Measurements from ENCODE around the gene FDPS.
"Not testable (repeated sequence)": the region's sequence is repeated elsewhere in the genome, so short reads cannot be mapped to it uniquely, and the experiment has no call there.

Gene FDPS

DNA sequence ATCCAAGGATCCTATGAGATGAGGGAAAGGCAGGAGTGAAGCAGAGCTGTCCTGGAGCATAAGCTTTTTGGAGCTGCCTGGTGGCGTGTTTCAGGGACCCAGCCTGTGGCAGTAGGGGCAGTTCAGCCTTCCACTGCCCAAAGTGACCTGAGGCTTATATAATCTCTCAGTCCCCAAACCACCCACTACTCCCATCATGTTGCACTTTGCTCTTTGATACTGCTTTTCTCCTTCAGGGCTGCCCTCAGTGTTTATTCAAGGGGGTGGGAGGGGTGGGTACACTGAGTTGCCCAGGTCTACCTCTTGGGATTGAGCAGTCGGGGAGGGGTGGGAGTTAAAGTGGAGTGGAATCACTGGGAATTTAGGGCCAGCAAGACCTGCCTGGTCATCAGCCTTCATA, 22.1 kb upstream of the FDPS start:
- no peak for DNase-seq

DNA sequence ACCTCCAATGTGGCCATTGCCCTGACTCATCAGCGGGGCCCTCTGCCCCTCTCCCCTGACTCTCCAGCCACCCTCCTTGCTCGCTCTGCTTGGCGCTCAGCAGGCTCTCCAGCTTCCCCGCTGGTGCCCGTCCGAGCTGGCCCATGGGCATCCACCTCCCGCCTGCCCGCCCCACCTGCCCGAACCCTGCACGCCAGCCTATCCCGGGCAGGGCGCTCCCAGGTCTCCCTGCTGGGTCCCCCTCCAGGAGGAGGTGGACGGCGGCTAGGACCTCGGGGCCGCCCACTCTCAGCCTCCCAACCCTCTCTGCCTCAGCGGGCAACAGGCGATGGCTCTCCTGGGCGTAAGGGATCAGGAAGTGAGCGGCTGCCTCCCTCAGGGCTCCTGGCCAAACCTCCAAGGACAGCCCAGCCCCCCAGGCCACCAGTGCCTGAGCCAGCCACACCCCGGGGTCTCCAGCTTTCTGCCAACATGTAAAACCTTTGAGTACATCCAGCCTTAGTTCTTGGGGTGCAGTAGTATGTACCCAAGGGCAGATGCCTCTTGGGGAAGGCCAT, 20.6 kb upstream of the FDPS start:
- no peak for DNase-seq

DNA sequence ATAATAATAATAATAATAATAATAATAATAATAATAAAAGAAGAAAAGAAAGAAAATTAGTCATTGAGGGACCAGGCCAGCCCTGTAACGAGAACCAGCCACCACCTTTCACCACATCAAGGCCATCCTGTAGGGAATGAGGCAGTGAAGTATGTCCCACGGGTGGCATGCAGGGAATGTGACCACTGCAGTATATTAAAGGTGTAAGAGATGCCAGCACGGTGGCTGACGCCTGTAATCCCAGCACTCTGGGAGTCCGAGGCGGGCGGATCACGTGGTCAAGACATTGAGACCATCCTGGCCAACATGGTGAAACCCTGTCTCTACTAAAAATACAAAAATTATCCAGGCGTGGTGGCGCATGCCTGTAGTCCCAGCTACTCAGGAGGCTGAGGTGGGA, 17.7 kb upstream of the FDPS start:
- not testable (repeated sequence) for DNase-seq

DNA sequence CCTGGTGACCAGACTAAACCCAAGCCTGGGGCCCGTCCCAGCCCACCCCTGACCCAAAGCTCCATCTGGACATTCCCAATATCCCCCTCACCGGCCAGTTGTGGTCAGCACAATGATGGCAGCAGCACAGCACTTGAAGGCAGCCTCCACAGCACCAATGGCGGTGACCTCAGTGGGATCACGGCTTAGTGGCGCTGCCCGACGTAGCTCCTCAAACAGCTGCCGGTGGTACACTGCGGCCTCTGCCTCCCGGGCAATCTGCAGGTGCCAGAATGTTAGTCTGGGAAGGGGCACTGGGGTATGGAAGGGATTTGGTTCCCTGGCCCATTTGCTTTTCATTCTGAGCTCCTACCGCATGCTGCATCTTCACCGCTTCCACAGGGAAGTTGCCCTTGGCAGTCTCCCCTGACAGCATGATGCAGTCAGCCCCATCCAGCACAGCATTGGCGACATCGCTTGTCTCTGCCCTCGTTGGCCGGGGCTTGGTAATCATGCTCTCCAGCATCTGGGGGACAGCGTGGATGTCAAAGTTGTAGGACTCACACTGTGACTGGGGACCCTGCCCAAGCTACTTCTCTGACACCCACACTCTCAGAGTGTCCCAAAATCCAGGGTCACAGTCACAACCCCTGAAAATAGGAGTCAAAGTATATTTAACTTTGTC, 15.4 kb upstream of the FDPS start:
- no peak for DNase-seq

DNA sequence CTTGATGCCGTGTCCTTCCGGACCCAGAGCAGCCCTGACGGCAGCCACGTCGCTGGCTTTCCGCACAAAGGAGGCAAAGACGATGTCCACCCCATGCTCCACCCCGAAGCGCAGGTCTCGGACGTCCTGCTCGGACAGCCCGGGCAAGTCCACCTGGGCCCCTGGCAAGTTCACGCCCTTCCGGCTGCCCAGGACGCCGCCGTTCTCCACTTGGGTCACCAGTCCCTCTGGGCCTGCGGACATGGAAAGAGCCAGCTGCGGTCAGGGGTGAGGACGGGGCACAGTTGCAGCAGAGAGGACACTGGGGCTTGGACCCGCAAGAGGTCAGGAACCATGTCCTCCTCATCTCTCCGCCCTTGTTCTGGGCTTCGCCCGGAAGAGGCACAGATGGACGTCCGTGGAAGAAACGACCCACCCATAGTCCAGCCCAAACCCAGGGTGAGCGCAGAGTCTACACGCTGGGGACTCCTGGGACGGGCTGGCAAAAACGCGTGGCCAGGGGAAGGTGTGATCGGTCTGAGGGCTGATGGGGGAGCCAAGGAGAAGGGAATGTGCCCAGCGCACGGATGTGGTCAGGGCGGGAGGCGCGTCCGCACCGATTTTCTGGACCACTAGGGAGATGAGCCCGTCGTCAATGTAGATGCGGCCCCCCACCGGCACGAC, 14.0 kb upstream of the FDPS start:
- no peak for DNase-seq

DNA sequence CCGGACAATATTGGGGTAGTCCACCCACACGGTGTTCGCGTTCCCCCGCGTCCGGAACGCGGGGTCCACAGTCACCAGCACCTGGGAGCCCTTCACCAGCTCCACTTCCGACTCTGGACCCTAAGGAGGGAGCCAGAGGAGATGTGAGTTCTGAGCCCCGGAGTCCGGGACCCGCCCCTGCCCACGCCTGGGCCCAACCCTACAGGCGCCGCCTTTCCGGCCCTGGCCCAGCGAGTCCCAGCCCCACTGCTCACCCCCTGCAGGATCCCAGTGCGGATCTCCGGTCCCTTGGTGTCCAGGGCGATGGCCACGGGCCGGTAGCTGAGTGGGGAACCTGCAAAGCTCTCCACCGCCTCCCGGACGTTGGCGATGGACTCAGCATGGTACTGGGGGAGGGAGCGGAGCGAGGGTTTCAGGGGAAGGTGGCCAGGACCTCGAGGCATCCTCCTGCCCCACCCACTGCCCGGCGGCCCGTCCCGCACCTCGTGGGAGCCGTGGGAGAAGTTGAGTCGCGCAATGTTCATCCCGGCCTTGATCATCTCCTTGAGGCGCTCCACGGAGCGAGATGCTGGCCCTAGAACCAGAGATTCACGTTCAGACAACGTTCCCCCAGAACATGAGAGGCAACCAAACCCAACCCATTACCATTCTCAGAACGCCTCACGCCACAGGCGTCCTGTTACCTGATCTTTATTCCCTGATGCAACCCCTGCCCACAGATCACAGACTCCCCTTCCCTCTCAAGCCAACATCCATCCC, 13.3 kb upstream of the FDPS start:
- DNase-seq, result no peak

DNA sequence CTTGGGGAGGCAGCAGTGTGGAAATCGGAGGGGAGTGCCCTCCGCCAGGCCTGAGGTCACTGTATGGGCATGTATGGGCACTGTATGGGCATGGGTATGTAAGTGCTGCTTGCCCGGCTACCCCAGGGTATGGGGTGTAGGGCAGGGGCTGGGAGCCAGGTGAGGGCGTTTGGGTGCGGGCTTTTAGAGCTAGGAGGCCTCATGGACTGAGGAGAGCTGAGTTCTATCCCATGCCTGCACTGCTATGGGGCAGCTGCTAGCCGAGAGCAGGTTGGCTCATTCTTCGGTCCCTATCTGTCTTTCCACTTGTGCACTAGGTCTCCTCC, 12.8 kb upstream of the FDPS start:
- DNase-seq, result no peak

DNA sequence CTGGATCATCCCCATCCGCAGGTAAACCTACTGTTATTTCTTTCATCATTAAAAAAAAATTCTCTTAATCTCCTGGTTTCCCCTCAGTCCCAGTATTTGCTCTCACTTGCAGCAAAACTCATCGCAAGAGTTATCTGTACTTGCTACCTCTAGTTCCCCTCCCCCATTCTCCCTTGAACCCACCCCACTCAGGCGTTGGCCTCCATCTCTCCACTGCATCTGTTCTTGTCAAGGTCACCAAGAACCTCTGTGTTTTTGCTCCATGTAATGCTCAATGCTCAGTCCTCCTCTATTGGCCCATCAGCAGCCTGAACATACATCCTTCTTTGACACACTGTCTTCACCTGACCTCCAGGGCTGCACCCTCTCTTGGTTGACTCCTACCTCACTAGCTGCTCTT, 12.0 kb upstream of the FDPS start:
- no peak for DNase-seq

DNA sequence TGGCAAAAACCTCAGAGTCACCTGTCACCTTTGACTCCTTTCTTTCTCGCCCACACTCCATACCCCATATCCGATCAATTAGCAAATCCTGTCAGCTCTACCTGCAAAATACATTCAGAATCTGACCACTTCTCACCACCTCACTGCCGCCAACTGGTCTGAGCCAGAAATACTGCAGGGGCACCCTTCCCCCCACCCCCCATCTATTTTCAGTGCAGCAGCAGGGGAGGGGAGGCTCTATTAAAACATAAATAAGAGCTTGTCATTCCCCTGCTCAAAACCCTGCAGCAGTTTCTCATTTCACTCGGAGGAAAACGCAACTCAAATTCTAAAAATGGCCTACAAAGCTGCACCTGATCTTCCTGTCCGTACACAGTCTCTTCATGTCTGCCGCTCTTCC, 11.3 kb upstream of the FDPS start:
- no peak for DNase-seq

DNA sequence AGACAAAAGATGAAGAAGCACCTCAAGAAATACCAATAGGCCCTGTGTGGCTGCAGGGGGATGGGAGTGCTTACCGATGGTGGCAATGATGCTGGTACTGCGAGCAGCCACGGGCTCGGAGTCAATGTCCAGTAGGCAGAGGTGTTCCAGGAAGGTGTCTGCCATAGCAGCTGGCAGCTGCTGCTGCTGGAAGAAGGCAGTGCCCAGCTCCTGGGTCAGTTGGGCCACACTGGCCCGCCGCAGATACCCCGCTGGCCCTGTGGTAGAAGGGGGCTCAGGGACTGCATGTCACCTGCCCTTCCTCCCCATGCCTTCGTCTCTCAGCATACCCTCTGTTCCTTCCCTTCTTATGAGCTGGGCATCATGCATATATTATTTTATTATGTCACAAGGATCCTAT, 8.6 kb upstream of the FDPS start:
- no peak for DNase-seq

DNA sequence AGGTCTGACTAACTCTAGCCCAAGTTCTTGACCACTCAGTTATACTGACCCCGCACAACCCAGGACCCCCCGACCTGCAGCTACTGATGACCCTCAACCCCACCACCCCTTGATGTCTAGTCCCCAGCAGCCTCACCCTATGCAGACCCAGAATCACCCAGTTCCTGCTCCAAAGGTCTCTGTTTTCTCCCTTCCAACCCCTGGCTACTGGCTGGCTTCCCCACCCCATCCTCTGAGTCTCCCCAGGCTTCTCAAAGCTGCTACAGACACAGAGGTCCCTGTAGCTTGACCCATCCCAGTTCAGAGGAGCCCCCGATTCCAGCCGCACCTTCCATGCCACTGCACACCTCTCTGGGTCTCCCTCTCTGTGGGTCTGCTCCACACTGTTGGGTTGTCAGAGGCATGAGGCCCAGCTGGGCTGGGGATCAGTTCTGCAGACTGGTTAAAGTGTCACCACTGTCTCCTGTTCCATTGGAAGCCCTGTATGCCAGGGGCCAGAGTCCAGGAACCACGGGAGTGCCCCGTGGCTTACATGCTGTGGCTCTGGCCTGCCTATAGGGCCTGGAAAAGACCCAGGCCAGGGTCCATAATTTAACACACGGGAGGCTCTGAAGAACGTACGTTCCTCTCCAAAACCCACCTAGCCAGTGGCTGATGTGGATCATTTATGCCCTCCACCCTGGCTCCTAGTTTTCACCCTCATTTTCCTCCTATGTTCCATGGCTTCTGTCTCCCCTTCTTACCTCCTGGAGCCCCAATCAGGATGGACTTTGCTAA, 7.9 kb upstream of the FDPS start:
- no peak for DNase-seq

DNA sequence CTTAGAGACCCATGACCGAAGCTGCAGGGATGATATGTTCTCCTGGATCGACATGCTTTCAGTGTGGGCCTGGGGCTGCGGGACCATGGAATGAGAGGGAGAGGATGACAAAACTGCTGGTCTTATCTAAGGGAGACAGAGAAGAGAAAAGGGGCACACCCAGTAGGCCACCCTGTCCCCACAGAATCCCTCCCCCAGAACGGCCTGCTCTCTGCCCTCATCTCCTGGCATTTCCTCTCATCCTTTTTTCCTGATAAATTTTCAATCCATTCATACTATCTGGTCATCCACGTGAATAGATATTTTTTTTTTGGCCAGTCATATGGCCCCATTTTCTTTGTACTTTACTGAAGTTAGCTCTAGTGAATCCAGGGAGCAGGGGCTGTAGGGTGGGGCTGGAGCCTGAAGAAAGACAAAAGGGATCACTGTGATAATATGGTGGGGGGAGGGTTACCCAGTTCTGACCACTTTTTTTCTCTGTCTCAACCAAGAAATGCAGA, 7.3 kb upstream of the FDPS start, which contains the start of gene PKLR:
Gene PKLR (minus strand): TSS at position 97 of the 500 bp plus-strand sequence. CDS start 43 bp downstream, at position 54.
- DNase-seq, result no peak

DNA sequence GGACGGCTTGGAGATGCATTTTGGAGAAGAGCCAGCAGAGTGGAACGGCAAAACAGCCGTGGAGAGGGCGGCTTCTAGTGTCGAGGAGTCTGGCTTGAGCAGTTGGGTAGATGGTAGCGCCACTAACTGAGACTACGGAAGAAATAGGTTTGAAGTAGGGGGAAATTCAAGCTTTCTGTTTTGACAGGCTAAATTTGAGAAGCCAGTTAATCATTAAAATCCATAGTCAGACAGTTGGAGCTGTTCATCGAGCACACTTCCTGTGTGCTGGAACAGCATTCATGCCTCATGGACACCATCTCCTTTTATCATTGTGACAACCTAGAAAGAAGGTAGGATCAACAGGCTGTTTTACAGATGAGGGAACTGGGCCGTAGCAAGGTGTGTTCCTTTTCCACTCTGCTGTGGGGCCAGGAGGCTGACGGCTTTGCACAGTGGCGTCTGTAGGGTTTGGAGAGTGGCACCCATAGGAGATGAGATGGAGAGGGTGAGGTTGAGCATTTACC, 4.1 kb upstream of the FDPS start:
- DNase-seq, result no peak

DNA sequence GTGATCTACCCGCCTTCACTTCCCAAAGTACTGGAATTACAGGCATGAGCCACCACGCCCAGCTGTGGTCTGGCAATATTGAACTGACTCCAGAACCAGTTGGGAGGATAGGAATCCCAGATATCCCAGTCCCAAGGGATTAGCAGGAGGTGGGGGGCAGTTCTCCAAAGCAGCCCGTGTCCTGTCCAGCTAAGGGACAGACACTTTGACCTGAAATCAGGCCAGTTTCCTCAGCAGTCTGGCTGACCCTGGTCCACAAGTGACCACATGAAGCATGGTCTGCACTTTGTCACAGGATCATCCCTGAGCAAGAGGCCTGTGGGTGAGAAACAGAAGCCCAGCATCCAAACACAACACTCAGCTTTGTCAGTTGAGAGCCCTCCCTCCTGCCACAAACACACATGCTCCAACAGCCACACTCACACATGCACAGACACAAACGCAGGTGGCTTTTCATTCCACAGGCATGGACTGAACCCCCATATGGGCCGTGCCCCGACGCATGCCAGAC, 2.7 kb upstream of the FDPS start:
- no peak for DNase-seq

DNA sequence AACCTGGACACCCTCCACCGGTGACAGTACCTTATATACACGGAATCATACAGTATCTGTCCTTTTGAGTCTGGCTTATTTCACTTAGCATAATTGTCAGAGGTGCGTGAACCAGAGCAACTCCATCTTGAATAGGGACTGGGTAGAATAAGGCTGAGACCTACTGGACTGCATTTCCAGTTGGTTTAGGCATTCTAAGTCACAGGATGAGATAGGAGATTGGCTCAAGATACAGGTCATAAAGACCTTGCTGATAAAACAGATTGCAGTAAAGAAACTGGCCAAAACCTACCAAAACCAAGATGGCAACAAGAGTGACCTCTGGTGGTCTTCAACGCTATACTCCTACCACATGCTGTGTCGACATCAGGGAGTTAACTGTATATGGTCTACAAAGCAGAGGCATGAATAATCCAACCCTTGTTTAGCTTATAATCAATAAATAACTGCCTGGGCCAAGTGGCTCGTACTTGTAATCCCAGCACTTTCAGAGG, 1.4 kb upstream of the FDPS start:
- DNase-seq, result peak; percentile 35

DNA sequence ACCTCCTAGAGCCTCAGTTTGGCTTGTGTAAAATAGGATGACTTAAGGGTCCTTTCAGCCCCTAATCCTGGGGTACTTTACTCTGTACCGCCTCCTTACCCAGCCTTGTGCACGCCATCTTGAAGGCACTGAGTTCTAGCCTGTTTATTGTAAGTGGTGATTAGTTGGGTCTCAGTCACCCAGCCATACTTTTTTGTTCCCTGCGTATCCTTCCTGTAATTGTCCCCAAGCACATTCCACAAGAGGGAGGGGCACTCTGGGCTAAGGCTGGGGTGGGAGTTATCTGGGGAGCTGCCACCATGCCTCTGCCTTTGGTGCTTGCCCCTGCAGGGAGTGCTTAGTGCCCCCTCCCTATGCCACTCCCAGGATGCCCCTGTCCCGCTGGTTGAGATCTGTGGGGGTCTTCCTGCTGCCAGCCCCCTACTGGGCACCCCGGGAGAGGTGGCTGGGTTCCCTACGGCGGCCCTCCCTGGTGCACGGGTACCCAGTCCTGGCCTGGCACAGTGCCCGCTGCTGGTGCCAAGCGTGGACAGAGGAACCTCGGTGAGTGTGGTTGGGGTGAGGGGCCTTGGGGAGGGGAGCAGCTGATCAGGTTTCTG, 856 bp downstream of the FDPS start:
- no peak for DNase-seq

DNA sequence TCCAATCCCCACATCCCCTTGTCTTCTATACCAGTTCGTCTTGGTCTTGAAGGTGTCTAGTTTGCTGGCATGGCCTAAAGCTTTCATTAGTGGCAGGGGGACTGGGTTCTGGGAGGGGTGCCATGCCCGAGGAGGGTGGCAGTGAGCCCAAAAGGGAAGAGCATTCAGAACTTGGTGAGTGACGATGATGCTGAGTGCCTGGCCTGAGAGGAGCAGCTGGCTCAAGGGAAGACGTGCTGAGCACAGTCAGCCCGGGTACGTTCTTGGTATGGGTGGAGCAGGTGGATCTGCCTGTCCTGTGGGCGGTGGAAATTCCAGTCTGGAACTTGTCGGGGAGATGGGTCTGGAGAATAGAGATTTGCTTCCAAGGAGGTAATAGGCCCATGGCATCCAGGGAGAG, 4.6 kb downstream of the FDPS start:
- DNase-seq, result no peak

DNA sequence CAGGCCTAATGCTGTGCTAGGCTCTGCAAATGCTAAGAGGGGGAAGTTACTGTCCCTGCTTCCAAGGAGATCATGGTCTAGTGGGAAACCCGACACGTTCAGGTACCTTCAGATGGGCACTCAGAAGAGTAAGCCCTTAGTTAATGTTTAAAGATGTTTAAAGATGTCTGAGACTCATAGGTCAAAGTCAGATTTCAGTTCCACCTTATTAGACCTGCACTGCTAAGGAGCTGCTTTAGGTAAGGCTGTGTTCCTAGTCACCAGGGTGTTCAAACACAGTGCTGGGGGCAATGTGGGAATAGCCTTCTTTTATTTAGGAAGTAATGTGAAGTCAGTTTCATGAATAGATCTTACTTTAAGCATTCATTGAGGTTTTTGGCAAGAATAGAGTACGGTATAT, 8.3 kb downstream of the FDPS start:
- DNase-seq, result no peak

DNA sequence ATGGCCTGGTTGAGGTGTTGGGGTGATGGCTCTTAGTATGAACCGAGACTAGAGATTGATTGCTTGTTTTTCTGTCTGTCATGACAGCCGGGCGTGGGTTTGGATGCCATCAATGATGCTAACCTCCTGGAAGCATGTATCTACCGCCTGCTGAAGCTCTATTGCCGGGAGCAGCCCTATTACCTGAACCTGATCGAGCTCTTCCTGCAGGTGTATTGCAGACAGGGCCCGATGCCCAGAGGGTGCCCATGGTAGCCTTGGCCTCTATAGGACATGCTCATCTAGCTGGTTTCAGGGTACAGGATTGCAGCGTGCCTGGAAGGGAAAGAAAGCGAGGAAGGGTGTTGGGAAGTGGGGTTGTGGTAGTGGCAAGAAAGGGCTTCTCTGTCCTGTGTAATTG, 9.4 kb downstream of the FDPS start:
- no peak for DNase-seq

DNA sequence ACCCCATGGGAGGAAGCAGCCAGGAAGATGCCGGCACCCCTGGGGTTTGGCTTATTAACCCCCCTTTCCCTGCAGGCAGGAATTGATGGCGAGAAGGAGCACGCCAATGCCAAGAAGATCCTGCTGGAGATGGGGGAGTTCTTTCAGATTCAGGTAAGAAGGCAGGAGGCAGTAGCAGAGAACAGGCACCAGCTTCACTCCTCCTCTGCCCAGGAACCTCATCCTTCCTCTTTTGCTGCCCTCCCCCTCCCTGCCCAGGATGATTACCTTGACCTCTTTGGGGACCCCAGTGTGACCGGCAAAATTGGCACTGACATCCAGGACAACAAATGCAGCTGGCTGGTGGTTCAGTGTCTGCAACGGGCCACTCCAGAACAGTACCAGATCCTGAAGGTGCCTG, 10.9 kb downstream of the FDPS start:
- DNase-seq, result no peak

DNA sequence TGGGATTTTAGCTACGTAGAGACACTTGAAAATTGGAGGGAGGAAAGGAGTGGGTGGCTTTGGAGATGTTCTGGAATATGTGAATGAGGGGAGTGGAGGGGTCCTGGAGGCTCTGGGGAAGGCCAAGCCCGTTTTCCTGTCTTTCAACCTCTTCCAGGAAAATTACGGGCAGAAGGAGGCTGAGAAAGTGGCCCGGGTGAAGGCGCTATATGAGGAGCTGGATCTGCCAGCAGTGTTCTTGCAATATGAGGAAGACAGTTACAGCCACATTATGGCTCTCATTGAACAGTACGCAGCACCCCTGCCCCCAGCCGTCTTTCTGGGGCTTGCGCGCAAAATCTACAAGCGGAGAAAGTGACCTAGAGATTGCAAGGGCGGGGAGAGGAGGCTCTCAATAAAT, 11.6 kb downstream of the FDPS start:
- DNase-seq, result no peak
